ENCODE results near the gene CYP4F22. TPM values are rescaled to one million over a fixed set of nuclear protein-coding genes. Genes with fewer than 3 reads are reported as not detected.

The CYP4F22 gene
- polyA plus RNA-seq, 1 experiment = not detected

- DNase-seq (ENCODE audit: low read depth) = no peak
- CTCF ChIA-PET = interaction anchor here (0.9 to 1.2 kb wide), 3 partner anchors 12 to 89 kb away, joined by 3 to 4 read pairs (median 3); partner anchors contain the start of gene PGLYRP2
- Histone ChIP-seq H3K27me3 (ENCODE audit: control insufficient read depth, insufficient read depth, low read length) (peaks cover 9% of the 10 kb centered on the region), H3K36me3 (ENCODE audit: control insufficient read depth, insufficient read depth, low read length) (no peaks in the 10 kb centered on the region), H3K4me3 (ENCODE audit: low read depth, low read length) (no peak overlapping the region)
- TF ChIP-seq CTCF (IDR thresholded peaks at IDR 0.05; ENCODE audit: insufficient read depth, low read depth, low read length) = no peak
- POLR2A ChIA-PET = interaction anchor here (0.5 kb wide), 1 partner anchor 10 kb away, joined by 8 read pairs; no protein-coding TSS in a partner anchor
Observed at GRCh38 chr19:15466851-15467733, 41.2 kb upstream of the CYP4F22 start.

GRCh38 chr19:15467734-15468214 lies 40.6 kb upstream of the CYP4F22 start:
- CTCF ChIA-PET = interaction anchor here (1.2 kb wide), 2 partner anchors 12 to 88 kb away, joined by 3 read pairs; partner anchors contain the start of gene PGLYRP2
- no peaks in the 10 kb centered on the region for H3K36me3 ChIP-seq (ENCODE audit: control insufficient read depth, insufficient read depth, low read length)
- POLR2A ChIA-PET = no interaction called here
- peaks cover 9% of the 10 kb centered on the region for H3K27me3 ChIP-seq (ENCODE audit: control insufficient read depth, insufficient read depth, low read length)
- H3K4me3 ChIP-seq (ENCODE audit: low read depth, low read length) = no peak overlapping the region
- DNase-seq (ENCODE audit: low read depth) = no peak
- TF ChIP-seq CTCF (IDR thresholded peaks at IDR 0.05; ENCODE audit: insufficient read depth, low read depth, low read length) = no peak

GRCh38 chr19:15468675-15469512 lies 39.4 kb upstream of the CYP4F22 start:
- Histone ChIP-seq H3K36me3 (ENCODE audit: control insufficient read depth, insufficient read depth, low read length) (no peaks in the 10 kb centered on the region), H3K27me3 (ENCODE audit: control insufficient read depth, insufficient read depth, low read length) (peaks cover 9% of the 10 kb centered on the region), H3K4me3 (ENCODE audit: low read depth, low read length) (no peak overlapping the region)
- POLR2A ChIA-PET = no interaction called here
- TF ChIP-seq CTCF (IDR thresholded peaks at IDR 0.05; ENCODE audit: insufficient read depth, low read depth, low read length) = no peak
- CTCF ChIA-PET = interaction anchor here (1.2 kb wide), 1 partner anchor 87 kb away, joined by 3 read pairs; no protein-coding TSS in a partner anchor
- DNase-seq (ENCODE audit: low read depth) = no peak

GRCh38 chr19:15469513-15470297 lies 38.6 kb upstream of the CYP4F22 start:
- Histone ChIP-seq H3K27me3 (ENCODE audit: control insufficient read depth, insufficient read depth, low read length) (peaks cover 7% of the 10 kb centered on the region), H3K36me3 (ENCODE audit: control insufficient read depth, insufficient read depth, low read length) (no peaks in the 10 kb centered on the region), H3K4me3 (ENCODE audit: low read depth, low read length) (no peak overlapping the region)
- no peak for DNase-seq (ENCODE audit: low read depth)
- ChIA-PET POLR2A (no interaction called here), CTCF (no interaction called here)
- TF ChIP-seq CTCF (IDR thresholded peaks at IDR 0.05; ENCODE audit: insufficient read depth, low read depth, low read length) = no peak
